Measurements from ENCODE around the gene SNRNP25. TPM values are rescaled to one million over a fixed set of nuclear protein-coding genes. Genes with fewer than 3 reads are reported as not detected.
"Not testable (repeated sequence)": the region's sequence is repeated elsewhere in the genome, so short reads cannot be mapped to it uniquely, and the experiment has no call there.

The SNRNP25 gene
- total and polyA plus RNA-seq, 9 donors = 12.8 to 35.7 (median 26.9) TPM

DNA sequence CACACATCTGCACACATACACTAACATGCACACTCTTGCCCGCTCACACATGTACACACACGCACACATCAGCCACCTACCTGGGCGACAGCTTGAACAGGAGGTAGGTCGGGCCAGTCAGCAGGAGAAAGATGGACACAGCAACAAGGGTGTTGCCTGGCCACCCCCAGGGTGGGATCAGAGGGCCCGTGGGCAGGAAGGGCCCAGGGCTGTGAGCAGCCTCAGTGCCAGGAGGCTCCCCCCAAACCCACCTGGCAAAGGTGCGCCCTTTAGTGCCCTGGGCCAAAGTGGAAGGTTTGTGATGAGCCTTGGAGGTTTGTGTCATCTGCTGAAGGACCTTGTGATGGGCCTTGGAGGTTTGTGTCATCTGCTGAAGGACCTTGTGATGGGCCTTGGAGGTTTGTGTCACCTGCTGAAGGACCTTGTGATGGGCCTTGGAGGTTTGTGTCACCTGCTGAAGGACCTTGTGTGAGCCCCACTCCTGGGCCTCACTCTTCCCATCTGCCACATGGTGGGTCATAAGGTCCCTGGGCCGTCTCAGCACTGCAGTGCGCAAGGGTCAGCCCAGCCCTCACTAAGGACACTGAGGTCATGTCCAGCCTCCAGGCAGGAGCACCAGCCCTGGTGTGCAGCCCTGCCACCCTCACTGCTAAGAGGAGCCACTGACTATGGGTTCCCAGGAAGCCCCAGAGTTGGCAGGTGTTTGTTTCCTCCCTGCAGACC is 20.3 kb upstream of the SNRNP25 start:
- H3K27me3 ChIP-seq; H3K4me3 ChIP-seq; H3K36me3 ChIP-seq; intact Hi-C loops (cut with DNase I); H3K27ac ChIP-seq; DNase-seq; H3K9me3 ChIP-seq; H3K4me1 ChIP-seq (ENCODE audit: insufficient read depth): not testable (repeated sequence)
- WGBS, 3 donors = 73 to 84% (median 81%) methylated on average over 3 to 5 of the region's 8 CpGs

DNA sequence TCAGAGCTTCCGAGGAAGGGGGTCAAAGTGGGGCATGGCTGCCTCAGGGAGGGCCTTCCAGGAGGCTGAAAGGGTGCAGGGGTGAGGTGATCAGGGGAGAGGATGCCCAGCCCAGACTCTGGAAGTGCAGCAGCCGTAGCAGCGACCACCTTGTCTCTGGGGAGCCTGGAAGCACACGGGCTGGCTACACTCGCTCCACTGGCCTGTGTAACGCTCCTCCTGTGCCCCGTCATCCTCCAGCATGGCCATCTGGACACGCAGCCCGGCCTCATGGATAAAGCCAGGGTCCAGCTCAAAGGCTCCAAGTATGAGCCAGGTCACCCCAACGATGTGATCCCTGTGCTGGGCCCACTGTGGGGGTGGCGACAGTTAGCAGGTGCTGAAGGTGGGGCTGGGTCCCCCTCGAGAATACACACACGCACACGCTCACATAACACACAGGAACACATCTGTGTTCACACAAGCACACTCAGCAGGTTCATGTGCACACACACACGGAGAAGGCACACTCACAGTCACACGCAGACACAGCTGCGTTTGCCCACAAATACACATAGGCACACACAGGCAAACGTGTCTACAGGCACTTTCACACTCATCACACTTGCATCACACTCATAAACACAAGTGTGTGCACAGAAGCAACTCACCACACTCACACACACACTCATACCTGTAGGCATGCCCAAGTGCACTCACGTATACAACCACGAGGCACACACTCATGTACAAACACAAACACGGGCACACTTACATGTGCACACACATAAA is 19.6 kb upstream of the SNRNP25 start:
- 79 to 87% (median 83%) methylated on average over 21 of the region's 21 CpGs for WGBS, 3 donors
- H3K4me1 ChIP-seq (ENCODE audit: insufficient read depth) = no peaks in the 10 kb centered on the region
- H3K4me3 ChIP-seq = no peak overlapping the region
- intact Hi-C loops (cut with DNase I) = no loop called here
- TF ChIP-seq EP300 (IDR thresholded peaks at IDR 0.05) (no peak), POLR2A (IDR thresholded peaks at IDR 0.05) (no peak)
- TF ChIP-seq, protein P1, sequence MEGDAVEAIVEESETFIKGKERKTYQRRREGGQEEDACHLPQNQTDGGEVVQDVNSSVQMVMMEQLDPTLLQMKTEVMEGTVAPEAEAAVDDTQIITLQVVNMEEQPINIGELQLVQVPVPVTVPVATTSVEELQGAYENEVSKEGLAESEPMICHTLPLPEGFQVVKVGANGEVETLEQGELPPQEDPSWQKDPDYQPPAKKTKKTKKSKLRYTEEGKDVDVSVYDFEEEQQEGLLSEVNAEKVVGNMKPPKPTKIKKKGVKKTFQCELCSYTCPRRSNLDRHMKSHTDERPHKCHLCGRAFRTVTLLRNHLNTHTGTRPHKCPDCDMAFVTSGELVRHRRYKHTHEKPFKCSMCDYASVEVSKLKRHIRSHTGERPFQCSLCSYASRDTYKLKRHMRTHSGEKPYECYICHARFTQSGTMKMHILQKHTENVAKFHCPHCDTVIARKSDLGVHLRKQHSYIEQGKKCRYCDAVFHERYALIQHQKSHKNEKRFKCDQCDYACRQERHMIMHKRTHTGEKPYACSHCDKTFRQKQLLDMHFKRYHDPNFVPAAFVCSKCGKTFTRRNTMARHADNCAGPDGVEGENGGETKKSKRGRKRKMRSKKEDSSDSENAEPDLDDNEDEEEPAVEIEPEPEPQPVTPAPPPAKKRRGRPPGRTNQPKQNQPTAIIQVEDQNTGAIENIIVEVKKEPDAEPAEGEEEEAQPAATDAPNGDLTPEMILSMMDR (IDR thresholded peaks at IDR 0.05) = no peak
- no peak overlapping the region for H3K27ac ChIP-seq
- no peaks in the 10 kb centered on the region for H3K36me3 ChIP-seq
- no peak for DNase-seq
- no peaks in the 10 kb centered on the region for H3K27me3 ChIP-seq
- H3K9me3 ChIP-seq = no peaks in the 10 kb centered on the region

DNA sequence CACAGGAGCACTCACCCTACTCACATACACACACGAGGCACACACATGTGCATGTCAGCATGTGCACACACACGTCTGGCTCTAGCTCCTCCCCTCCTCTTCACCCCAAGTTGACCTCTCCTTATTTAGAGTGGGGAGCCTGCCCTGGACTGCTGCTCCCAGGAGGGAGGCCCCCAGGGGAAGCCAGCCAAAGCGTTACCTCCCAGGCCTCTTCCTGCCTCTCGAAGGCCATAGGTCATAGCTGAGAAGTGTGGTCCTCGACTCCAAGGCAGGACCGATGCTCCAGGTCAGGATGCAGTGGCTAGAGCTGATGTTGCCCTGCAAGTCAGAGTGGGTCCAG is 19.0 kb upstream of the SNRNP25 start:
- Histone ChIP-seq H3K4me3 (no peak overlapping the region), H3K4me1 (ENCODE audit: insufficient read depth) (no peaks in the 10 kb centered on the region), H3K27me3 (no peaks in the 10 kb centered on the region), H3K9me3 (no peaks in the 10 kb centered on the region), H3K36me3 (no peaks in the 10 kb centered on the region), H3K27ac (no peak overlapping the region)
- intact Hi-C loops (cut with DNase I) = no loop called here
- WGBS, 3 donors = 32 to 38% (median 33%) methylated on average over 6 of the region's 6 CpGs
- no peak for DNase-seq
- no peak for TF ChIP-seq POLR2A (IDR thresholded peaks at IDR 0.05)
- no peak for TF ChIP-seq EP300 (IDR thresholded peaks at IDR 0.05)
- TF ChIP-seq, protein P1 (IDR thresholded peaks at IDR 0.05) = no peak

DNA sequence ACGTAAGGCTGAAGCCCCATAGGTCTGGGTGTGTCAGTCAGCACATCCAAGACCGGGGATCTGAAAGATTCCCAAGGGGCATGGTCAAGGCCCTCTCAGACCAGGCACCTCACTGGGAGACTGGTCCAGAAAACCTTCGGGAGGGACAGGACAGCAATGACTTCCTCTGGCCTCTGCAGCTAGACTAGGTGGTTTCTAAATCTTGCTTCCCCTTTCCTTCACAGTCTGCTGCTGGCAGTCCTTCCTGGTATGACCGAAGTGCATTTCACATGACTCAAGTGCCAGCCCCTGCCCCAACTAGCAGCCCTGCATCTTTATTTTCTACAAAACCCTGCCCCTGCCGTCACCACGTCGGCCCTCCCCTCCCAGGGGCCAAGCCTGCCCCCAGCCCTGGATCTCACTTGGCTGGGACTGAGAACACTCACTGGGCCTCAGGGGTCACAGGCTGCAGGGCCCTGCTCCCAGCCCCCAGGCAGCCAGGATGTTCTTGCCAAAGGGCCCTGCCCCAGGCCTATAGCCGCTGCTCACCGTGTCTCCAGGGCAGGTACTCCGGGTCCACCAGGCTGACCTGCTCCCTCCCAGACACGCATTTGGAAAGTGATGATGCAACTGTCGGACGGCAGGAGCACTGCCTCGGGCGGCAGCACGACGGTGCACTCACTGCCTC is 18.5 kb upstream of the SNRNP25 start:
- H3K4me1 ChIP-seq (ENCODE audit: insufficient read depth) = no peaks in the 10 kb centered on the region
- TF ChIP-seq, protein P1 (IDR thresholded peaks at IDR 0.05) = no peak
- no peak for TF ChIP-seq EP300 (IDR thresholded peaks at IDR 0.05)
- no peak for TF ChIP-seq POLR2A (IDR thresholded peaks at IDR 0.05)
- H3K27ac ChIP-seq = no peak overlapping the region
- H3K27me3 ChIP-seq = no peaks in the 10 kb centered on the region
- intact Hi-C loops (cut with DNase I) = no loop called here
- H3K4me3 ChIP-seq = no peak overlapping the region
- no peak for DNase-seq
- WGBS, 3 donors = 76 to 84% (median 81%) methylated on average over 17 of the region's 17 CpGs
- H3K9me3 ChIP-seq = no peaks in the 10 kb centered on the region
- no peaks in the 10 kb centered on the region for H3K36me3 ChIP-seq
